Measurements from ENCODE around the gene RUNX1. TPM values are rescaled to one million over a fixed set of nuclear protein-coding genes. Genes with fewer than 3 reads are reported as not detected.

RUNX1 gene
- total RNA-seq, 3 donors from 2014 or later: 24.8 to 165 (median 127) TPM

GRCh38 chr21:34925597-34925996, 123.5 kb downstream of the RUNX1 start:
- no peaks in the 10 kb centered on the region for H3K36me3 ChIP-seq
- no peak overlapping the region for H3K4me3 ChIP-seq
- H3K9me3 ChIP-seq: no peaks in the 10 kb centered on the region
- DNase-seq (ENCODE audit: low spot score in 2 of 2): no peak
- intact Hi-C loops (cut with DNase I; ENCODE audit: low total_unique reads): no loop called here
- no peak overlapping the region for H3K27ac ChIP-seq
- TF ChIP-seq POLR2AphosphoS5 (IDR thresholded peaks at IDR 0.05) (no peak), POLR2A (IDR thresholded peaks at IDR 0.05) (no peak), CTCF (IDR thresholded peaks at IDR 0.05) (no peak)
- H3K4me1 ChIP-seq: no peaks in the 10 kb centered on the region
- H3K27me3 ChIP-seq: no peaks in the 10 kb centered on the region

GRCh38 chr21:34924771-34925419, 124.2 kb downstream of the RUNX1 start:
- no peak overlapping the region for H3K4me3 ChIP-seq
- H3K4me1 ChIP-seq: no peaks in the 10 kb centered on the region
- no peaks in the 10 kb centered on the region for H3K36me3 ChIP-seq
- H3K27ac ChIP-seq: no peak overlapping the region
- intact Hi-C loops (cut with DNase I; ENCODE audit: low total_unique reads): no loop called here
- TF ChIP-seq POLR2AphosphoS5 (IDR thresholded peaks at IDR 0.05): no peak
- no peaks in the 10 kb centered on the region for H3K27me3 ChIP-seq
- H3K9me3 ChIP-seq: no peaks in the 10 kb centered on the region
- no peak for DNase-seq (ENCODE audit: low spot score in 2 of 2)

- Histone ChIP-seq H3K4me3 (no peak overlapping the region), H3K4me1 (no peaks in the 10 kb centered on the region), H3K27ac (no peak overlapping the region), H3K27me3 (no peaks in the 10 kb centered on the region), H3K36me3 (no peaks in the 10 kb centered on the region), H3K9me3 (no peaks in the 10 kb centered on the region)
- no peak for DNase-seq (ENCODE audit: low spot score in 2 of 2)
- TF ChIP-seq CTCF (IDR thresholded peaks at IDR 0.05) (no peak), POLR2A (IDR thresholded peaks at IDR 0.05) (no peak), POLR2AphosphoS5 (IDR thresholded peaks at IDR 0.05) (no peak)
- intact Hi-C loops (cut with DNase I; ENCODE audit: low total_unique reads): no loop called here
Observed at GRCh38 chr21:34924194-34924593, 124.9 kb downstream of the RUNX1 start.

- Histone ChIP-seq H3K9me3 (no peaks in the 10 kb centered on the region), H3K4me3 (no peak overlapping the region), H3K27me3 (no peaks in the 10 kb centered on the region), H3K4me1 (no peaks in the 10 kb centered on the region), H3K27ac (no peak overlapping the region), H3K36me3 (no peaks in the 10 kb centered on the region)
- intact Hi-C loops (cut with DNase I; ENCODE audit: low total_unique reads): no loop called here
- no peak for TF ChIP-seq POLR2AphosphoS5 (IDR thresholded peaks at IDR 0.05)
- no peak for DNase-seq (ENCODE audit: low spot score in 2 of 2)
Observed at GRCh38 chr21:34923626-34924025, 125.5 kb downstream of the RUNX1 start.

GRCh38 chr21:34923202-34923601, 125.9 kb downstream of the RUNX1 start:
- intact Hi-C loops (cut with DNase I; ENCODE audit: low total_unique reads): no loop called here
- Histone ChIP-seq H3K27me3 (no peaks in the 10 kb centered on the region), H3K9me3 (no peaks in the 10 kb centered on the region), H3K36me3 (no peaks in the 10 kb centered on the region), H3K4me3 (no peak overlapping the region), H3K27ac (no peak overlapping the region), H3K4me1 (no peaks in the 10 kb centered on the region)
- TF ChIP-seq POLR2AphosphoS5 (IDR thresholded peaks at IDR 0.05) (no peak), CTCF (IDR thresholded peaks at IDR 0.05) (no peak), POLR2A (IDR thresholded peaks at IDR 0.05) (no peak)
- no peak for DNase-seq (ENCODE audit: low spot score in 2 of 2)

GRCh38 chr21:34922479-34922878, 126.6 kb downstream of the RUNX1 start:
- no peak overlapping the region for H3K4me3 ChIP-seq
- H3K4me1 ChIP-seq: no peaks in the 10 kb centered on the region
- no peaks in the 10 kb centered on the region for H3K36me3 ChIP-seq
- no peak for TF ChIP-seq POLR2AphosphoS5 (IDR thresholded peaks at IDR 0.05)
- no peak for TF ChIP-seq CTCF (IDR thresholded peaks at IDR 0.05)
- TF ChIP-seq POLR2A (IDR thresholded peaks at IDR 0.05): no peak
- intact Hi-C loops (cut with DNase I; ENCODE audit: low total_unique reads): no loop called here
- no peaks in the 10 kb centered on the region for H3K27me3 ChIP-seq
- H3K9me3 ChIP-seq: no peaks in the 10 kb centered on the region
- no peak for DNase-seq (ENCODE audit: low spot score in 2 of 2)
- H3K27ac ChIP-seq: no peak overlapping the region
